H1 (cell line): ENCODE measurements around the gene CORO7. TPM values are rescaled to one million over a fixed set of nuclear protein-coding genes. Genes with fewer than 3 reads are reported as not detected.

Experiments
- CTCF ChIA-PET: fragments of 300-600 bp; sonication (Branson Sonifier 250); formaldehyde crosslinking; loops from one replicate; lab custom pipeline; 2021; ENCODE audit not compliant: partially characterized antibody; lab: Charles Lee
- POLR2A ChIA-PET: fragments of 300-600 bp; sonication (Branson Sonifier 250); formaldehyde crosslinking; loops from one replicate; lab custom pipeline; 2021; ENCODE audit warnings: inconsistent platforms; ENCODE audit not compliant: partially characterized antibody; lab: Charles Lee
- DNase-seq, 2 experiments: peaks; one replicate each; pipeline versions ENCODE4 v3.0.0 to v3.0.0-alpha.2; 2010 to 2022; ENCODE audit warnings: low spot score in 2 of 2, low read depth in 1 of 2, mixed read lengths in 1 of 2
- FAIRE-seq: peaks from 2 replicates; lab custom pipeline; 2011; peaks lifted over from hg19 to GRCh38; lab: Jason Lieb, UNC
- H2AFZ ChIP-seq: 2 replicates; pipeline ENCODE4 v1.8.1; 2012; ENCODE audit warnings: low read length, inconsistent platforms
- H2AK5ac ChIP-seq: 2 replicates; pipeline ENCODE4 v1.6.1; 2013; ENCODE audit warnings: low read depth, low read length
- H2BK120ac ChIP-seq: replicated peaks from 2 replicates; pipeline ENCODE3; 2013; ENCODE audit warnings: low read depth, low read length, inconsistent platforms
- H2BK12ac ChIP-seq: 2 replicates; pipeline ENCODE4 v1.6.1; 2013; ENCODE audit warnings: low read depth, low read length
- H2BK15ac ChIP-seq: 2 replicates; pipeline ENCODE4 v1.6.1; 2013; ENCODE audit warnings: low read length
- H2BK20ac ChIP-seq: 2 replicates; pipeline ENCODE4 v1.6.1; 2013; ENCODE audit warnings: low read length
- H2BK5ac ChIP-seq: 2 replicates; pipeline ENCODE4 v1.6.1; 2013; ENCODE audit warnings: low read depth, low read length
- H3K14ac ChIP-seq: 2 replicates; pipeline ENCODE4 v1.6.1; 2013; ENCODE audit warnings: inconsistent platforms; ENCODE audit not compliant: insufficient read length
- H3K18ac ChIP-seq: 2 replicates; pipeline ENCODE4 v1.6.1; 2013; ENCODE audit warnings: low read length; ENCODE audit errors: extremely low read depth
- H3K23ac ChIP-seq: 2 replicates; pipeline ENCODE4 v1.6.1; 2013; ENCODE audit warnings: inconsistent platforms; ENCODE audit not compliant: insufficient read length
- H3K23me2 ChIP-seq: 2 replicates; pipeline ENCODE4 v1.6.1; 2013; ENCODE audit warnings: low read depth, low read length
- H3K27ac ChIP-seq: 2 replicates; pipeline ENCODE4 v1.6.1; 2011; ENCODE audit warnings: low read depth, low read length, inconsistent platforms
- H3K27me3 ChIP-seq, 4 experiments: replicated peaks in 1 of 4; 1 replicate in 1 of 4; 2 replicates in 3 of 4; pipeline versions ENCODE4 v1.6.1 to v1.8.1; 2011 to 2013; ENCODE audit warnings: low read length in 3 of 4, mild to moderate bottlenecking in 3 of 4, inconsistent platforms in 2 of 4, mixed read lengths in 2 of 4, moderate library complexity in 1 of 4; ENCODE audit not compliant: control insufficient read depth in 3 of 4, insufficient read depth in 3 of 4; ENCODE audit errors: extremely low read depth in 1 of 4
- H3K36me3 ChIP-seq, 4 experiments: 2 replicates each; pipeline versions ENCODE4 v1.6.1 to v1.8.1; 2011 to 2013; ENCODE audit warnings: mild to moderate bottlenecking in 4 of 4, low read length in 3 of 4, moderate library complexity in 2 of 4, control low read depth in 1 of 4, inconsistent platforms in 1 of 4; ENCODE audit not compliant: insufficient read depth in 4 of 4, control insufficient read depth in 2 of 4
- H3K4ac ChIP-seq: replicated peaks from 2 replicates; pipeline ENCODE3; 2013; ENCODE audit warnings: low read length, low read depth, mixed read lengths, inconsistent platforms; ENCODE audit not compliant: insufficient read length
- H3K4me1 ChIP-seq, 4 experiments: replicated peaks in 1 of 4; 1 replicate in 1 of 4; 2 replicates in 3 of 4; pipeline versions ENCODE4 v1.6.1 to v1.8.1; 2011 to 2013; ENCODE audit warnings: low read length in 3 of 4, inconsistent platforms in 2 of 4, mixed read lengths in 1 of 4; ENCODE audit not compliant: insufficient read depth in 4 of 4, control insufficient read depth in 3 of 4
- H3K4me2 ChIP-seq, 2 experiments: 2 replicates each; pipeline versions ENCODE4 v1.6.1 to v1.8.1; 2011 to 2013; ENCODE audit warnings: low read depth in 2 of 2, low read length in 2 of 2, control low read depth in 1 of 2, inconsistent platforms in 1 of 2, mild to moderate bottlenecking in 1 of 2; ENCODE audit not compliant: insufficient read depth in 1 of 2
- H3K4me3 ChIP-seq, 4 experiments: fragments of 200-600, 300-600 bp in 1 of 4; sonication (generic), shearing (Covaris generic), sonication (Bioruptor Twin) in 1 of 4; 2 replicates each; pipeline versions ENCODE4 v1.5.1 to v1.8.1; 2011 to 2016; ENCODE audit warnings: low read length in 4 of 4, low read depth in 3 of 4, control low read depth in 2 of 4, inconsistent platforms in 2 of 4, mild to moderate bottlenecking in 2 of 4, mixed read lengths in 1 of 4, moderate library complexity in 1 of 4; ENCODE audit not compliant: insufficient read depth in 2 of 4; ENCODE audit errors: extremely low read depth in 1 of 4
- H3K56ac ChIP-seq: replicated peaks from 2 replicates; pipeline ENCODE3; 2013; ENCODE audit warnings: low read depth, mild to moderate bottlenecking, mixed read lengths, low read length, inconsistent platforms; ENCODE audit not compliant: insufficient read length
- H3K79me1 ChIP-seq: 2 replicates; pipeline ENCODE4 v1.6.1; 2013; ENCODE audit warnings: low read depth, low read length, control low read depth
- H3K79me2 ChIP-seq, 2 experiments: 2 replicates each; pipeline versions ENCODE4 v1.6.1 to v1.8.1; 2012 to 2013; ENCODE audit warnings: low read length in 2 of 2, mild to moderate bottlenecking in 2 of 2, inconsistent platforms in 1 of 2; ENCODE audit not compliant: insufficient read depth in 2 of 2, control insufficient read depth in 1 of 2
- H3K9ac ChIP-seq, 4 experiments: replicated peaks in 1 of 4; 1 replicate in 1 of 4; 2 replicates in 3 of 4; pipeline versions ENCODE4 v1.6.1 to v1.8.1; 2011 to 2013; ENCODE audit warnings: low read depth in 3 of 4, low read length in 3 of 4, control low read depth in 2 of 4, mild to moderate bottlenecking in 2 of 4, moderate library complexity in 2 of 4, inconsistent platforms in 1 of 4; ENCODE audit errors: extremely low read depth in 1 of 4
- H3K9me3 ChIP-seq, 2 experiments: 2 replicates each; pipeline versions ENCODE4 v1.6.1 to v1.8.1; 2012 to 2013; ENCODE audit warnings: mild to moderate bottlenecking in 2 of 2, moderate library complexity in 2 of 2, control low read depth in 1 of 2, inconsistent platforms in 1 of 2, low read depth in 1 of 2, low read length in 1 of 2, mixed read lengths in 1 of 2; ENCODE audit not compliant: insufficient read depth in 2 of 2
- H4K20me1 ChIP-seq, 2 experiments: replicated peaks in 1 of 2; 2 replicates each; pipeline versions ENCODE3 to v1.8.1; 2011 to 2013; ENCODE audit warnings: inconsistent platforms in 2 of 2, low read length in 2 of 2, mild to moderate bottlenecking in 1 of 2; ENCODE audit not compliant: insufficient read depth in 2 of 2, control insufficient read depth in 1 of 2
- H4K5ac ChIP-seq: 2 replicates; pipeline ENCODE4 v1.6.1; 2013; ENCODE audit warnings: low read length, low read depth, mixed read lengths, inconsistent platforms; ENCODE audit not compliant: insufficient read length
- H4K8ac ChIP-seq: 2 replicates; pipeline ENCODE4 v1.8.0; 2013; ENCODE audit warnings: mild to moderate bottlenecking, moderate library complexity, low read length, inconsistent platforms; ENCODE audit not compliant: insufficient read depth; ENCODE audit errors: extremely low read depth
- H4K91ac ChIP-seq: replicated peaks from 2 replicates; pipeline ENCODE3; 2013; ENCODE audit warnings: low read length, mixed read lengths, inconsistent platforms; ENCODE audit not compliant: insufficient read length
- ASH2L ChIP-seq: fragments of 200-600, 300-600 bp; sonication (generic); IDR thresholded peaks from one replicate; pipeline ENCODE4 v1.7.1; 2017; ENCODE audit warnings: low read length
- BACH1 ChIP-seq: IDR thresholded peaks from 2 replicates; pipeline ENCODE4 v1.6.1; 2012; ENCODE audit warnings: low read length, improper control_type of control experiment
- CTCF ChIP-seq, 3 experiments: IDR thresholded peaks; 1 replicate in 2 of 3; 2 replicates in 1 of 3; pipeline versions ENCODE4 v1.5.1 to v1.6.1; 2011; ENCODE audit warnings: low read length in 3 of 3, mild to moderate bottlenecking in 3 of 3, inconsistent platforms in 2 of 3, low read depth in 1 of 3, moderate library complexity in 1 of 3; ENCODE audit not compliant: insufficient read depth in 1 of 3; ENCODE audit errors: control extremely low read depth in 1 of 3
- FOSL1 ChIP-seq: IDR thresholded peaks from 2 replicates; pipeline ENCODE4 v1.6.1; 2011; ENCODE audit warnings: mild to moderate bottlenecking, low read depth, low read length, moderate library complexity; ENCODE audit not compliant: insufficient read depth
- HDAC2 ChIP-seq, 2 experiments: fragments of 300-600 bp in 1 of 2; sonication (generic) in 1 of 2; IDR thresholded peaks; 2 replicates each; pipeline ENCODE4 v1.6.1; 2011 to 2012; ENCODE audit warnings: low read depth in 2 of 2, low read length in 2 of 2, mild to moderate bottlenecking in 2 of 2, moderate library complexity in 2 of 2, borderline replicate concordance in 1 of 2, inconsistent platforms in 1 of 2
- NANOG ChIP-seq: IDR thresholded peaks from 2 replicates; pipeline ENCODE4 v1.6.1; 2011; ENCODE audit warnings: low read length, low read depth, mild to moderate bottlenecking, inconsistent platforms; ENCODE audit not compliant: insufficient read depth, poor library complexity, severe bottlenecking
- NRF1 ChIP-seq: IDR thresholded peaks from 2 replicates; pipeline ENCODE4 v1.6.1; 2011; ENCODE audit warnings: mild to moderate bottlenecking, low read depth, low read length, improper control_type of control experiment
- SP4 ChIP-seq: IDR thresholded peaks from 2 replicates; pipeline ENCODE4 v1.6.1; 2012; ENCODE audit warnings: low read length, inconsistent platforms
- TAF1 ChIP-seq: IDR thresholded peaks from 2 replicates; pipeline ENCODE4 v1.6.1; 2011; ENCODE audit warnings: mild to moderate bottlenecking, low read depth, low read length
- WGBS, 2 experiments: shearing (Covaris generic) in 1 of 2; methylation state at CpG; one replicate each; pipeline versions ENCODE4 v1.1.6 to v1.1.7; 2013 to 2015; ENCODE audit warnings: low lambda C conversion rate in 2 of 2, mixed read lengths in 2 of 2, inconsistent platforms in 1 of 2, low coverage in 1 of 2, missing lambda C conversion rate in 1 of 2; ENCODE audit not compliant: insufficient replicate concordance in 2 of 2, insufficient coverage in 1 of 2, insufficient read length in 1 of 2; ENCODE audit errors: extremely low coverage in 1 of 2, missing lambda C conversion rate in 1 of 2; 5-methylcytosine and 5-hydroxymethylcytosine counted together
- polyA plus RNA-seq, 7 experiments: library from polyadenylated mRNA; depleted of rRNA in 3 of 7; stranded (reverse) in 5 of 7; unstranded in 2 of 7; fragments of >200 nt in 5 of 7; fragments of 200-250 nt in 2 of 7; gene quantifications; 1 replicate in 5 of 7; 2 replicates in 1 of 7; 4 replicates in 1 of 7; pipeline versions ENCODE4 v1.2.1 to v1.2.3, GENCODE V29; 2011 to 2013; ENCODE audit warnings: missing spikeins in 2 of 7, mixed read lengths in 2 of 7
- total RNA-seq: library from RNA; stranded (reverse); fragmentation: NEBNext Ultra II Directional; extraction: Animal tissue kit (Norgen Biotek cat#: 25700); gene quantifications from 2 replicates; pipeline ENCODE4 v1.2.1, GENCODE V29; 2021

The CORO7 gene
- total and polyA plus RNA-seq, 2 of the 8 experiments (the other 6 are each of a cell fraction or from before 2014, with no cell fraction given) = 25.2 to 29.8 TPM

GRCh38 chr16:4433914-4434787 is 17.8 kb upstream of the CORO7 start:
- no peak overlapping the region for H2BK120ac ChIP-seq
- no peak for FAIRE-seq
- no peak overlapping the region for H3K9ac ChIP-seq
- no peak overlapping the region for H3K4me3 ChIP-seq
- no peak overlapping the region for H2BK20ac ChIP-seq
- no peak overlapping the region for H4K8ac ChIP-seq
- H3K23me2 ChIP-seq = no peaks in the 10 kb centered on the region
- no peak overlapping the region for H4K91ac ChIP-seq
- H3K27me3 ChIP-seq = no peaks in the 10 kb centered on the region
- H3K4me2 ChIP-seq = no peak overlapping the region
- no peak overlapping the region for H4K5ac ChIP-seq
- H3K79me2 ChIP-seq = peaks cover 0 to 6% of the 10 kb centered on the region in 2 experiments; a peak in 1 of 4 replicates
- H3K9me3 ChIP-seq = no peaks in the 10 kb centered on the region
- no peak overlapping the region for H3K23ac ChIP-seq
- ChIA-PET CTCF (interaction anchor here (0.8 to 1.1 kb wide), 2 partner anchors 32 to 114 kb away, joined by 3 read pairs; no protein-coding TSS in a partner anchor), POLR2A (interaction anchor here (2.6 kb wide), 1 partner anchor 29 kb away, joined by 6 read pairs; no protein-coding TSS in a partner anchor)
- no peak overlapping the region for H3K14ac ChIP-seq
- no peak overlapping the region for H3K27ac ChIP-seq
- no peaks in the 10 kb centered on the region for H3K4me1 ChIP-seq
- no peak overlapping the region for H2BK12ac ChIP-seq
- WGBS, 2 experiments = 97% methylated on average over 12 of the region's 12 CpGs; no CpG with 5 or more reads in 1 of the 2 experiments
- H2BK5ac ChIP-seq = no peak overlapping the region
- peaks cover 9 to 43% (median 18%) of the 10 kb centered on the region in 4 experiments; a peak in 6 of 8 replicates for H3K36me3 ChIP-seq
- no peak overlapping the region for H3K18ac ChIP-seq
- H3K79me1 ChIP-seq = peaks cover 2% of the 10 kb centered on the region; the same call in 1 of the 2 replicates
- H2AK5ac ChIP-seq = no peak overlapping the region
- H2AFZ ChIP-seq = no peak overlapping the region
- H4K20me1 ChIP-seq = peaks cover 0 to 2% of the 10 kb centered on the region in 2 experiments
- no peak overlapping the region for H3K4ac ChIP-seq
- no peak overlapping the region for H3K56ac ChIP-seq
- no peak for DNase-seq
- H2BK15ac ChIP-seq = no peak overlapping the region
- TF ChIP-seq FOSL1 (no peak), NANOG (no peak), BACH1 (no peak), HDAC2 (IDR thresholded peaks at IDR 0.05; ENCODE audit: borderline replicate concordance in 1 of 2, low read depth in 2 of 2, low read length in 2 of 2) (no peak), NRF1 (no peak), SP4 (no peak), TAF1 (no peak), CTCF (IDR thresholded peaks at IDR 0.05; ENCODE audit: control extremely low read depth in 1 of 3, insufficient read depth in 1 of 3, low read depth in 1 of 3, low read length in 3 of 3) (no peak), ASH2L (no peak)
